SJCRH30 (cell line): Measurements from ENCODE around the gene OR2T3. TPM values are rescaled to one million over a fixed set of nuclear protein-coding genes. Genes with fewer than 3 reads are reported as not detected.
"Not testable (repeated sequence)": the region's sequence is repeated elsewhere in the genome, so short reads cannot be mapped to it uniquely, and the experiment has no call there.

Source experiments
- DNase-seq, 2 experiments: peaks; one replicate each; pipeline ENCODE4 v3.0.0-alpha.2; 2015 to 2020
- H3K27ac ChIP-seq: fragments of 250-450 bp; sonication (Bioruptor Pico); 2 replicates; pipeline ENCODE4 v1.5.1; 2020; ENCODE audit warnings: mild to moderate bottlenecking, moderate library complexity
- H3K27me3 ChIP-seq: fragments of 250-450 bp; sonication (Bioruptor Pico); 2 replicates; pipeline ENCODE4 v1.5.1; 2020; ENCODE audit warnings: mild to moderate bottlenecking, moderate library complexity
- H3K36me3 ChIP-seq: fragments of 250-450 bp; sonication (Bioruptor Pico); 2 replicates; pipeline ENCODE4 v1.5.1; 2020; ENCODE audit warnings: mild to moderate bottlenecking, moderate library complexity
- H3K4me1 ChIP-seq: fragments of 250-450 bp; sonication (Bioruptor Pico); 2 replicates; pipeline ENCODE4 v1.5.1; 2020; ENCODE audit warnings: mild to moderate bottlenecking, moderate library complexity
- H3K4me3 ChIP-seq: fragments of 250-450 bp; sonication (Bioruptor Pico); 2 replicates; pipeline ENCODE4 v1.5.1; 2020; ENCODE audit warnings: mild to moderate bottlenecking, moderate library complexity
- H3K9me3 ChIP-seq: fragments of 250-450 bp; sonication (Bioruptor Pico); replicated peaks from 2 replicates; pipeline ENCODE4 v1.5.1; 2020; ENCODE audit warnings: mild to moderate bottlenecking, moderate library complexity
- total RNA-seq: library from RNA; depleted of rRNA; stranded (reverse); fragments of >200 nt; shearing (Covaris generic); gene quantifications from 2 replicates; pipeline ENCODE4 v1.2.3, GENCODE V29; 2014

OR2T3 gene
- total RNA-seq, 1 experiment from 2014 or later = not detected

DNA sequence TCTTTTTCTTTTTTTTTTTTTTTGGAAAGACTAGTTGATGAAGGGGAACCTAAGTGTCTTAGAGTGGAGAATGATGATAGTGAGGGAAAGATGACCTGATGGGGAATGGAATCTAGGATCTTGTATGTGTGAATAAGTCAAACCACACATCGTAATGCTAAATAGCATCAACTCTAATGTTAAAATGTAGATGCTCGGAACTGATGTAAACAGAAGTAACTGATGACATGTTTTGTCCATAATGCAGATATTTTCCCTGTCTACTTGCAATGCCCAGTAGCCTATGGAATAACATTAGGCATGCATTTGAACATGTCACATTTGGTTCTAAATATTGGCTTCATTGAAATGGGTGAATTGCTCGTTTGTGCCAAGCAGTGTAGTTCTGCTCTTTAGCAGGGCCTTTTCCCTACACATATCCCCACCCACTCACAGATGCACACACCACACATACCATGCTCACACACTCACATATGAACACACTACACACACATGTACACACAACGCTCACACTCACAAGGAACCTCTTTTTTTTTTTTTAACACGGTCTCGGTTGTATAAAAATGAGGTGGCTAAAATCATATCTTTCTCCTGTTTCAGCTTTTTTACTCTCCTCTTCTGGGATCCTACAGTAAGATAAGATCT lies 23.2 kb upstream of the OR2T3 start:
- not testable (repeated sequence) for H3K36me3 ChIP-seq, H3K27me3 ChIP-seq, H3K27ac ChIP-seq, H3K4me3 ChIP-seq, H3K9me3 ChIP-seq, H3K4me1 ChIP-seq, DNase-seq

GRCh38 chr1:248450466-248451145 lies 22.5 kb upstream of the OR2T3 start:
- DNase-seq, H3K9me3 ChIP-seq, H3K4me3 ChIP-seq, H3K4me1 ChIP-seq, H3K27me3 ChIP-seq, H3K27ac ChIP-seq, H3K36me3 ChIP-seq: not testable (repeated sequence)

GRCh38 chr1:248453619-248454018 lies 19.5 kb upstream of the OR2T3 start:
- H3K9me3 ChIP-seq, H3K4me1 ChIP-seq, H3K27me3 ChIP-seq, H3K36me3 ChIP-seq, DNase-seq, H3K4me3 ChIP-seq, H3K27ac ChIP-seq: not testable (repeated sequence)

GRCh38 chr1:248455045-248455444 lies 18.1 kb upstream of the OR2T3 start:
- H3K27me3 ChIP-seq, H3K27ac ChIP-seq, DNase-seq, H3K36me3 ChIP-seq, H3K9me3 ChIP-seq, H3K4me3 ChIP-seq, H3K4me1 ChIP-seq: not testable (repeated sequence)

DNA sequence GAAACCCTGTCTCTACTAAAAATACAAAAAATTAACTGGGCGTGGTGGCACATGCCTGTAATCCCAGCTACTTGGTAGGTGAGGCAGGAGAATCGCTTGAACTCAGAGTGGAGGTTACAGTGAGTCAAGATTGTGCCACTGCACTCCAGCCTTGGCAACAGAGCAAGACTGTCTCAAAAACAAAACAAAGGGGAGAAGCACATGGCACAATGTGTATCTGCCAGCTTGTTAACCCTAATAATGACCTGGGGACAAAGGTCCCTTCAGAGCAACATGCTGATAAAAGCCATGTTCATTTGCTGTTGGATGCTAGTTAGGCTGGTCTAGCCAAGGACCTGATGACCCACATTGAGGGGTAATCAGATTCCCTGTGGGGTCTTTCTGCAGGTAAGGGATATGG lies 16.5 kb upstream of the OR2T3 start:
- H3K9me3 ChIP-seq, DNase-seq, H3K36me3 ChIP-seq, H3K27ac ChIP-seq, H3K4me3 ChIP-seq, H3K4me1 ChIP-seq, H3K27me3 ChIP-seq: not testable (repeated sequence)

DNA sequence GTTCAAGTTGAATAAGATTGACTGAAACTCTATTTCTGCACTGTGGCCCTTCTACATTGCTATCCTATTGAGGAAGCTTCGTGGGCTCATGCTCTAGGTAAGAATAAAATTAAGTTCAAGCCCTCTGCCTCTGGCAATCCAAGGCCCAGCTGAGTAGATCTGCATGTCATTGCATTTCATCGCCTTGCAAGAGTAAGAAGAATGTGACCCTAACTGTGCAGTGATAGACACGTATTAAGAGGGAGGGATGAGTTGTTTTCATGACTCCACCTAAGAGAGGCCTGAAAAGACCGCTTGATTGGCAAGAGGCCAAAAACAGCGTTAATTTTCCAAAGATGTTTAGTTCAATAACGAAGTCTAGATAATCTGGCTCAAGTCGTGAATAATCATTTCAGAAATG lies 14.0 kb upstream of the OR2T3 start:
- H3K27ac ChIP-seq, H3K4me3 ChIP-seq, H3K27me3 ChIP-seq, H3K36me3 ChIP-seq, H3K4me1 ChIP-seq, H3K9me3 ChIP-seq: not testable (repeated sequence)
- DNase-seq = peak in 1 of 2 experiments; percentile 1

GRCh38 chr1:248471154-248471553 lies 2.0 kb upstream of the OR2T3 start:
- Histone ChIP-seq H3K4me1 (no peaks in the 10 kb centered on the region), H3K27me3 (no peaks in the 10 kb centered on the region), H3K27ac (no peak overlapping the region), H3K9me3 (no peaks in the 10 kb centered on the region), H3K4me3 (no peak overlapping the region), H3K36me3 (no peaks in the 10 kb centered on the region)
- DNase-seq = no peak

GRCh38 chr1:248472111-248472510 lies 1.0 kb upstream of the OR2T3 start:
- H3K27ac ChIP-seq, DNase-seq, H3K27me3 ChIP-seq, H3K9me3 ChIP-seq, H3K4me3 ChIP-seq, H3K36me3 ChIP-seq, H3K4me1 ChIP-seq: not testable (repeated sequence)

GRCh38 chr1:248475660-248476059 lies 2.5 kb downstream of the OR2T3 start:
- not testable (repeated sequence) for H3K4me3 ChIP-seq, H3K9me3 ChIP-seq, H3K27me3 ChIP-seq, H3K36me3 ChIP-seq, H3K4me1 ChIP-seq, H3K27ac ChIP-seq, DNase-seq

DNA sequence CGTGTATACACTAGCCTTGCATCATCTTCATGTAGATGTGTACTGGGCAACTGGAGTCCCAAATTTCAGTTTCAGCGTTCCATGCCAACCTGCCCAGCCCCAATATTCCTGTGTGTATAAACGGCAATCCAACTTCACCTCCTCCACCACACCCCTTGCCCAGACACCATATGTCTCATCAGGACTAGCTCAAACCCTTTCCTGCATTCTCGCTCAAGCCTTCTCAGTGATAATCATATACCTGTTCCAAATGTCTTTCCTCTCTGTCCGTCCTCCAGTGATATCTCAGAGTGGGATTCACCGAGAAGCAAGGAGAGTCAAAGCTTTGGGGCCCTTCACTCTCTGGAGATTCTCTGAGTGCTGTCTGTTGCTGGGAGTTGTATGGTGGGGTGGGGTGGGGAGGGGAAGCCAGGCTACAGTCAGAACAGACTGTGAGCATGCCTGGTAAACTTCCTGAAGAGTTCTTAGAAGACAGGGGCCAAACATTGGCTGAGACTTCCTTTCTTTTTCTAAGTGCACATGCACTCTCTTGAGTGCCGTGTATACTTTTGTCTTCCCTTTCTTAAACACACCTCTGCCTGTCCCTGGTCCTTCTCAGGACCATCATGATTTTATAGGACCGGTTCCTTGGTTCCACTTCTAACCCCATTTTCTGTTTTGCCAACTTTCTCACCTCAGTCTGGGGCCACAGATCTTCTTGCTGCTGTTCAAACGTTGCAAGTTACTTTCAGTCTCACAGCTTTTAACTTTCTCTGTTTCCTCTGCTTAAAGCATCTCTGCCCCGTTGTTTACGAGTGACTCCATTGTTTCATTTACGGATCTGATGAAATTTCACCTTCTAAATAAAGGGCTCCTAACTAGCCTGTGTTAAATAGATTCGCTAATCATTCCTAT lies 8.8 kb downstream of the OR2T3 start:
- not testable (repeated sequence) for H3K4me1 ChIP-seq, H3K36me3 ChIP-seq

GRCh38 chr1:248488289-248488688 lies 15.1 kb downstream of the OR2T3 start, which contains the start of gene OR2T5:
TSS of gene OR2T5 (plus strand) at chr1:248488589. CDS start at chr1:248488589, 0 bp downstream.
- H3K4me3 ChIP-seq, H3K27ac ChIP-seq, H3K9me3 ChIP-seq, DNase-seq, H3K4me1 ChIP-seq, H3K36me3 ChIP-seq, H3K27me3 ChIP-seq: not testable (repeated sequence)

More for the DNA sequence above, 8.8 kb downstream of the OR2T3 start:
- not testable (repeated sequence) for H3K9me3 ChIP-seq, H3K27ac ChIP-seq, DNase-seq, H3K27me3 ChIP-seq, H3K4me3 ChIP-seq

DNA sequence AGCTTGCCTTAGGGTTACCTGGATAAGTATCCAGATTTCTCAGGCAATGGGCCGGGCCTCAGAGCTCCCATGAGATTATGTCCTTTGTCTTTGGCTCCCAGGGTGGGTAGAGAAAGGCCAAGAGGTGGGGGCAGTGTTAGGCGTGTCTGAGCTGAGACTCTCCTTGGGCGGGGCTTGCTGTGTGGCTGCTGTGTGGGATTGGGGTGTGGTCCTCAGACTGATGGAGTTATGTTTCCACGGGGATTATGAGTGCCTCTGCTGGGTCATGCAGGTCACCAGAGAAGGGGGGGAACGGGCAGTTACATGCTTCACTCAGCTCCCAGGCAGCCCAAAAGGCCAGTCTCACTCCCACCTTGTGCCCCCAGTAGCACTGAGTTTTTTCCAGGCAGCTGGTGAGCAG lies 23.5 kb downstream of the OR2T3 start:
- not testable (repeated sequence) for DNase-seq, H3K4me3 ChIP-seq, H3K27me3 ChIP-seq, H3K9me3 ChIP-seq, H3K4me1 ChIP-seq, H3K27ac ChIP-seq, H3K36me3 ChIP-seq

GRCh38 chr1:248500305-248501035 lies 27.3 kb downstream of the OR2T3 start:
- H3K27me3 ChIP-seq, H3K9me3 ChIP-seq, H3K36me3 ChIP-seq, H3K4me3 ChIP-seq, H3K27ac ChIP-seq, H3K4me1 ChIP-seq, DNase-seq: not testable (repeated sequence)

DNA sequence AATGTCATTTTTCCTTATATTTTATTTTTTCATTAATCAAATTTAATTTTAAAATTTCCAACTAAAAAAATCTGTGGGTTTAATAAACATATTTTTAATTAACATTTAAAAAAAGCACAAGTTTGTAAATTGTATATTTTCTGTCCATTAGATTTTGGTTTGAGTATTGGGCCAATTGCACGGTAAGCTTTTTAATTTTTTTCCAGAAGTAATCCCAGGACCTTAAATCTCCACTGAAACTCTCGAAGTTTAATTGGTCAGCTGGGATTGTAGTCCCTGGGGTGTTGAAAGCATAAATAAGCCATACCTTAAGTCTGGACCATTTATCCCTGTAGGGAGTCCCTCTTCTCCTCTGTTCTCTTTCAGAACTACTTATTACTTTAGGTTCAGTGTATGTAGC lies 34.6 kb downstream of the OR2T3 start, which contains the start of gene OR2G6:
OR2G6 (plus strand) TSS at position 301 of the 400 bp plus-strand sequence. CDS start 13,574 bp downstream, outside the sequence.
- H3K4me3 ChIP-seq, DNase-seq, H3K9me3 ChIP-seq, H3K36me3 ChIP-seq, H3K27me3 ChIP-seq, H3K4me1 ChIP-seq, H3K27ac ChIP-seq: not testable (repeated sequence)

DNA sequence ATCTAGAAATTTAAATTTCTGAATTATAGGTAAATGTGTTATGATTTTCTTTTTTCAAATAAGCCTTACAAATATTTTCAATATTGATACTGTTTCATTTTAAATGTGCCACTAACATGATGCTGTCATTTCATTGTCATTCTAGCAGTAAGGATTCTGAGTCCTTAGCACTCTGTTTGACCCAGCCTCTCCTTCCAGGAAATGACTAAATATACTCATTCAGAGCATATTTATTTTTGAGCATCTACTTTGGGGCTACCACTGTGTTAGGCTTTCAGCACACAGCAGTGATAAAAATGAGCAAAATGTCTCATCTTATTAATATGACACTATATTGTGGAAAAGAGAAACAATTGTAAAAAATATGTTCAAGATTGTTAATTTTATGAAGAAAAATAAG lies 37.1 kb downstream of the OR2T3 start:
- H3K27ac ChIP-seq, H3K9me3 ChIP-seq, H3K4me3 ChIP-seq, H3K4me1 ChIP-seq, H3K36me3 ChIP-seq, DNase-seq, H3K27me3 ChIP-seq: not testable (repeated sequence)
